CMK (cell line): ENCODE results near the gene INTS7.

Experiments used
- DNase-seq: peaks from one replicate; pipeline ENCODE4 v3.0.0-alpha.2; 2010; ENCODE audit warnings: low read depth

The INTS7 gene

GRCh38 chr1:212035123-212035834 lies at the start of gene INTS7, which contains the start of gene DTL:
INTS7 (minus strand) TSS chr1:212035557; CDS start chr1:212035437, 120 bp downstream.
DTL (plus strand) TSS chr1:212035748; CDS start chr1:212035891, 143 bp downstream.
- peak; percentile 99 for DNase-seq

GRCh38 chr1:212082765-212083406 lies 47.5 kb upstream of the INTS7 start:
- no peak for DNase-seq

DNA sequence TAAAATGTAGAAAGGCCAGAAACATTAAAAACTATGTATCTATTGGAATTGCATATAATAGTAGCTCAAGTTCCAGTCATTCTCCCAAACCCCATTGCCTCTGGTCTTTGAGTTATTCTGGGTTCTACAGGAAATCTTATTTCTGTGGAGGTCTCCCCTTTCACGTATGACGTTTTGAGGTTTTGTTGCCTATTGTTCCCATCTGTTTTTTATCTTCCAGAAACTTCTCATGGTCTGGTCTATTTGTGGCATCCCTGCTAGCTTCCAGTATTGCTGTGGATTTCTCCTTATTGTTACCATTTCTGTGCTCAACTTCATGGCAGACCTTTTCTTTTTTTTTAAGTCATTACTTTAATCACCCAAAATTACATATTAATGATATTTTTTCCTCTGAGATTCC lies 43.5 kb upstream of the INTS7 start:
- DNase-seq = no peak

DNA sequence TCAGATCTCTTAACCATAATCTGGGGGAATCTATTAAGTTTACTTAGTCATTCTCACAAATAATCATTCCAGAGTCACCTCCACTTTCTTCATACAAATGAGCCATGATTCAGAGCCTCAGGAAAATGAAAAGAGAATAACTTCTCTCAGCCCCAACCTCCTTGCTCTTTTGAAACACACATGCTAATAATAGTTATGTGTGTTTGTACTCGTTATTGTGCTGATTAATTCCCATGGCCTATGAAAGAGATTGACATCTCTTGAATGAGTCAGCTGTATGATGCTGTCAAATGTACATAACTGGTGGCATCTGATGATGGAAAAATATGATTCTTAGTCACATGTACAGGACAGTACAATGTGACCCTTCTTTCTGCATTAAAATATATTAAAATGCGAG lies 41.7 kb upstream of the INTS7 start:
- DNase-seq = no peak

DNA sequence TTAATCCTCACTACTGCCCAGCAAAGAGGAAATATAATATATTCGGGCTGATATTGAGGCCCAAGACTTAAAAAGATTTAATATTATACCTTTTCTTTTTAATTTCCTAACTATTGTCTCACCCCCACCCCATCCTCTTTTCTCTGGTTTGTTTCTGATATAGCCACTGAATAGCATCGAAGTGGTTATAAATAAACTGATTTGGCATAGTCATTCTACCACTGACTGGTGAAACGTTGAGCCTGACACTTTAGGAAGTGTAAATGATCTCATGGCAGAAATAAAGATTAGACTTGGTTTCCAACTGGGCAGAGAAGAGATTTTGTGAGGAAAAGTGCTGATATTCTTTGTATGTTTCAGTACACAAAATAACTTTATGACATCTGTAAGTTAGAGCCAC lies 39.5 kb upstream of the INTS7 start:
- no peak for DNase-seq

- DNase-seq = no peak
These were observed 39.0 kb upstream of the INTS7 start for GRCh38 chr1:212074313-212074712.

GRCh38 chr1:212073490-212073889 lies 38.1 kb upstream of the INTS7 start:
- no peak for DNase-seq

DNA sequence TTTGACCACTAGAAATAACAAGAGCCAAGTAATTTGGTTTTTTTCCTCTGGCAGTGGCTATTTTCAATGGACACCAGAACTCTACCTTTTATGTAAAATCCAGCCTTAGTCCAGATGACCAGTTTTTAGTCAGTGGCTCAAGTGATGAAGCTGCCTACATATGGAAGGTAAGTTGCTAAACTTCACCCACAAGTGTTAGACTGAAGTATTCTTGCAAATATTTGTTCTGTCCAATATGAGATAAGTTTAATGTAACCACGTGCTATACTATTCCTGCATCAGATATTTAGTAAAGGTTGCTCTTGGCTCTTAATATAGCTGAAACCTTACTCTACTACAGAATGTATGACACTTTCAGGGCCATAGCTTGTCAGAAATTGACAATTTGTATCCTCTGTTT lies 36.7 kb upstream of the INTS7 start:
- DNase-seq = no peak

GRCh38 chr1:212070720-212071302 lies 35.5 kb upstream of the INTS7 start:
- DNase-seq = no peak

- DNase-seq = no peak
These were observed 32.4 kb upstream of the INTS7 start for GRCh38 chr1:212067787-212068186.

DNA sequence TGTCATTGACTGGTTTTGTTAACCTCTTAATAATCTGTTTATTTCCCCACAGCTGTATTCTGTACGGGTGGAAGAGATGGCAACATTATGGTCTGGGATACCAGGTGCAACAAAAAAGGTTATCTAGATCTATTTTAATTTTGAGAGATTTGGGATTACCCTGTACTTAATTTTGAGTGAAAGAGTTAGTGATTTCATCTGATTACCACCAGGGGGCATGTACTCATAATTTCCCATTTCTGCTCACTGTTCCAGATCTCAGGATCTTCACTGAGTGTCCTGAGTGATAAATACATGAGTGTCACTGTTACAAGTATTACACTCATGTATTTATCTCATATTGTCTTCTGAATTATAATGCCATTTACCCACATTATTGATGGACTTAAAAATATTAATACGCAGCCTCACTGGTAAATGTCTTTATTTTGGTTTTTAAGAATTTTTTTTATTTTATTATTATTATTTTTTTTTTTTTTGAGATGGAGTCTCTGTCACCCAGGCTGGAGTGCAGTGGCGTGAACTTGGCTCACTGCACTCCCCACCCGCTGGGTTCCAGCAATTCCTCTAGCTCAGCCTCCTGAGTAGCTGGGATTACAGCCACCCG lies 27.6 kb upstream of the INTS7 start:
- no peak for DNase-seq

DNA sequence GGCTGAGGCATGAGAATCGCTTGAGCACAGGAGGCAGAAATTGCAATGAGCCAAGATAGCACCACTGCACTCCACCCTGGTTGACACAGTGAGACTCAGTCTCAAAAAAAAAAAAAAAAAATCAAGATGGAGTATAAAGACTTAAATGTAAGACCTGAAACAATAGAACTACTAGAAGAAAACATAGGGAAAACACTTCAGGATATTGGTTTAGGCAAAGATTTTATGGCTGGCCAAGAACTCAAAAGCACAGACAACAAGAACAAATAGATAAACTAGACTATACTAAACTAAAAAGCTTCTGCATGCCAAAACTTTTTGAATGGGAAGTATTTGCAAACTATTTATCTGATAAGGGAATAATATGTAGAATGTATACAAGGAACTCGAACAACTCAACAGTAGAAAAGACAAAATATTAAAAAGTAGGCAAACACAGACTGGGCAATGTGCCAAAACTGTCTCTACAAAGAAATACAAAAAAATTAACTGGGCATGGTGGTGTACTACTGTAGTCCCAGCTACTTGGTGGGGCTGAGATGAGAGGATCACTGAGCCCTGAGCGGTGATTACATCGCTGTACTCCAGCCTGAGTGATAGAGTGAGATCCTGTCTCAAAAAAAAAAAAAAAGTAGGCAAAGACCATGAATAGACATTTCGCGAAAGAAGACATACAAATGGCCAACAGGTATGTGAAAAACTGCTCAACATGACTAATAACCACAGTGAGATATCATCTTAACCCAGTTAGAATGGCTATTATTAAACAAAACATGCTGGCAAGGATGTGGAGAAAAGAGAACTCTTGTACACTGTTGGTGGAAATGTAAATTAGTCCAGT lies 25.5 kb upstream of the INTS7 start:
- DNase-seq = no peak

GRCh38 chr1:212055333-212055732 lies 20.0 kb upstream of the INTS7 start:
- DNase-seq = no peak

DNA sequence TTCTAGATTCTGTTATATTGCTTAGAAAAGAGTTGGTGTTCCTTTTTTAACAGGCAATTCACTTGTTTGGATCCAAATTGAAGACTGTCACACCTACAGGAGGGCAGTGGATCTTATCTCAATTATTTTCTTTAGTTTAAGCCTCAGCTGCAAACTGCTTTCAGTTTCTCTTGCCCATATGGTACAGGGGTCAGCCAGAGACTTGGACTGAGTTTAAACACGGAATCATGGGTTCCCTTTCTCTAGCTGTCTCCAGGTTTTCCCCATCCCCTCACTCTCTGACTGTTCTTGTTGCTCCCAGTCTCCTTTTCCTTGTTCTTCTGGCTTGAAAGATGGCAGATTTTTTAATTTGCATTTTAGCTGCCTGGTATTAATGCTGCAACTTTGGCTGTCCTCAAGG lies 18.6 kb upstream of the INTS7 start:
- no peak for DNase-seq

DNA sequence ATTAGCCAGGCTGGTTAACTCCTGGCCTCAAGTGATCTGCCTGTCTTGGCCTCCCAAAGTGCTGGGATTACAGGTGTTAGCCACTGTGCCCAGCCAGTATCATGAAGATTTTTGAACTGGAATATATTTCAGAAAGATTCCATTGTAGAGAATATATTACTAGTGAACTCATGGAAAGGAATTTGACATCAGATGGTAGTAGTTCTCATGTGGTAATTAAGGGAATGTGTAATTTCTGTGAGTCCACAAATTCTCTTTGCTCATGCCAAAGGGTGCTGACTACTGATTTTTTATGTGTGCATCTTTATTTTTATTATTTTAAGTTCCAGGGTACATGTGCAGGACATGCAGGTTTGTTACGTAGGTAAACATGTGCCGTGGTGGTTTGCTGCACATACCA lies 10.6 kb upstream of the INTS7 start:
- DNase-seq = no peak

DNA sequence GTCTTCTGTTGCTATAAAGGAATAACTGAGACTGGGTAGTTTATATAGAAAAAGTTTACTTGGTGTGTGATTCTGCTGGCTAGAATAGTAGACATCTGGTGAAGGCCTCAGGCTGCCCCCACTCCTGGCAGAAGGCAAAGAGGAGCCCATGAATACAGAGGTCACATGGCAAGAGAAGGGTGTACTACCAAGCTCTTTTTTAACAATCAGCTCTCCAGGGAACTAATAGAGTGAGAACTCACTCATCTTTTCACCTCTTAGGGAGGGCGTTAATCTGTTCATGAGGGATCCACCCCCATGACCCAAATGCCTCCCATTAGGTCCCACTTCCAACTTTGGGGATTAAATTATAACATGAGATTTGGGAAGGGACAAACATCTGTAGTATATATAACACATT lies 9.5 kb upstream of the INTS7 start:
- no peak for DNase-seq

DNA sequence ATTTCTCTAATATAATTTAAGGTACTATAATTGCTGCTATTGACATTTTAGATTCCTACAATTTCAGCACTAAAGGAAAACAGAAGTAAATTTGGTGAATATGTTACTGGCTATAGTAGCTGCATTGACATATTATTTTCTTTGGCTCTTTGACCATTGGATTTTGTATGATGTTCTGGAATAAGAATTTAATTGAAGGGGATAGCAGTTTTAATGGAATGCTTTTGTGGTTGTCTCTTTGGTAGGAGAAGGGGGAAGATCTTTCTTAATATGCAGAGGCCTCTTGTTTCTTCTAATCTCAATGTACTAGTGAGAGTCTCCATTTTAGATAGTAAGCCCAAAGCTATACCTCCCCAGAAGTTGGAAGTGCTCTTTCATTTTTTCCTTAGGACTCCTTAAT lies 7.1 kb upstream of the INTS7 start:
- no peak for DNase-seq

- no peak for DNase-seq
These were observed 5.5 kb upstream of the INTS7 start for GRCh38 chr1:212040629-212041412.

DNA sequence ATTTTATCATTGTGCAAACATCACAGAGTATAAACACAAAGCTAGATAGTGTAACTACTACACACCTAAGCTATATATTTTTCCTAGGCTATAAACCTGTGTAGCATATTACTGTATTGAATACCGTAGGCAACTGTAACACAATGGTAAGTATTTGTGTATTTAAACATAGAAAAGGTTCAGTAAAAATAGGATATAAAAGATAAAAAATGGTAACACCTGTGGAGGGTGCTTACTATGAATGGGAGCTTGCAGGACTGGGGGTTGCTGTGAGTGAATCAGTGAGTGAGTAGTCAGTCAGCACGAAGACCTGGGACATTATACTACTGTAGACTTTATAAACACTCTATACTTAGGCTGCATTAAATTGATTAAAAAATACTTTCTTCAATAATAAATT lies 4.3 kb upstream of the INTS7 start:
- no peak for DNase-seq

GRCh38 chr1:212037900-212038299 lies 2.5 kb upstream of the INTS7 start:
- no peak for DNase-seq
